ENCODE measurements around the gene EXOC6B.
A peak's percentile ranks its signal among the peaks of the same experiment; 100 is the strongest.

The EXOC6B gene

GRCh38 chr2:72825257-72826155 lies at the start of gene EXOC6B:
TSS of gene EXOC6B (minus strand) at chr2:72826033.
- DNase-seq, result peak; percentile 44

GRCh38 chr2:72871880-72872279 lies 46.0 kb upstream of the EXOC6B start:
- no peak for DNase-seq

DNA sequence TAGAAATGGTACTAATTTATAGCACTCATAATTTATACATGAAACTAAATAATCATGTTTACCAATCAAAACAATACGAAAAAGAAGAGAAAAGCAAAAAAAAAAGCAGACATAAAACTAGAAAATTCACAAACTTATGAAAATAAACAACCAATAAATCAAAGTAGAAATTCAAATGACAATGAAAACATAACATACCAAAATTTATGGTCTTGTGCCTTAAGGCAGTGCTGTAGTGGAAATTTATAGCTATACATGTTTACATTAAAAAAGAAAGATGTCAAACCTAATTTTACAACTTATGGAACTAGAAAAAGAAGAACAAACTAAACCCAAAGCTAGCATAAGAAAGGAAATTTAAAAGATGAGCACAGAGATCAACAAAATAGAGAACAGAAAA lies 45.2 kb upstream of the EXOC6B start:
- DNase-seq, result no peak

DNA sequence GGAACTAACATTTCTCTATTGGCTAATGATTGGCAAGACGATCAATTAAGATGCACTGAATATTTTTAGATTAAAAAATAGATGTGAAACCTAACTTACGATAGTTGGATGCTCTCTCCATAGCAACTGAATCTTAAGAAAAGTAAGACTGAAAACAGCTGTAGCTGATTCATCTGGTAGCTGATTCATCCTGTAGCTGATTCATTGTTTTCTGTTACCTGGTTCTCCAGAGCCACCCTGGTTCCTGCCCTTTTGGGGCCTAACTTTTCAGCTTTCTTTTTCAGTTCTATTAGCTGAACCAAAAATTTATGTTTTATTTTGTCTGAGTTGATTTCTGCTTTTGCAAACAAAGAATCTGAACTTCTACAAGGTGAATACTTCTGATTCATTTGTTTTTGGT lies 38.7 kb upstream of the EXOC6B start:
- DNase-seq, result no peak

- no peak for DNase-seq
Observed at GRCh38 chr2:72863046-72863445, 37.2 kb upstream of the EXOC6B start.

- no peak for DNase-seq
Observed at GRCh38 chr2:72862239-72862988, 36.6 kb upstream of the EXOC6B start.

- DNase-seq, result no peak
Observed at GRCh38 chr2:72859831-72860262, 34.0 kb upstream of the EXOC6B start.

DNA sequence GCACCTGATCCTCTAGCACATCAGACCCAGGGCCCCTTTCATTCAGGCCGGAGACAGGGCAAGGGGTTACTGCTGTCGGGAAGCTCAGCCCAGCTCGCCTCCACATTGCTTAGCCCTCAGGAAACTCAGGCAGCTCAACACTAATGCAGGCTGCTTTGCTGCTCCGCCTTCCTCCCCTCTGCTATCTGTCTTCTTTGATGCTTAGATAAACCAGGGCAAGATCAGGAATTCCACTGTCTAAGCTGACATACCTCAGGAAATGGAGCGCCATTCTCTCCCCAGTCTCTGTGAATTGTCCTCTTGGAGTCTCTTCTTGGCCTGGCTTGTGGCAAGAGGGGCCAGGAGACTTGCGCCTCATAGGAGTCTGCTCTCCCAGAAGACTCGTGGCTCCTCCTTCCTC lies 25.5 kb upstream of the EXOC6B start:
- DNase-seq, result no peak

DNA sequence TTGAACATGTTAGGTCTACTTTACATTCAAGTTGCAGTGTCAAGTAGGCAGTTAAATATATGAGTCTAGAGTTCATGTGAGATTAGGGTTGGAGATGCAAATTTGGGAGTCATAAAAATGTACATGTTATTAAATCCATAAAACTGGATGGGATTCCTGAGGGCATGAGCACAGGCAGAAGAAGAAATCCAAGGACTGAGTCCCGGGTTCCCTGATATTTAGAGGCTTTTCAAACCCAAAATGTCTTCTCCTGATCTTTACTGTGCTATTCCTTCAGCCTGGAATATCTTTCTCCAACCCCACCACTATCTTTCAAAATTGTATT lies 23.3 kb upstream of the EXOC6B start:
- DNase-seq, result no peak

- DNase-seq, result no peak
Observed at GRCh38 chr2:72848436-72849137, 22.8 kb upstream of the EXOC6B start.

DNA sequence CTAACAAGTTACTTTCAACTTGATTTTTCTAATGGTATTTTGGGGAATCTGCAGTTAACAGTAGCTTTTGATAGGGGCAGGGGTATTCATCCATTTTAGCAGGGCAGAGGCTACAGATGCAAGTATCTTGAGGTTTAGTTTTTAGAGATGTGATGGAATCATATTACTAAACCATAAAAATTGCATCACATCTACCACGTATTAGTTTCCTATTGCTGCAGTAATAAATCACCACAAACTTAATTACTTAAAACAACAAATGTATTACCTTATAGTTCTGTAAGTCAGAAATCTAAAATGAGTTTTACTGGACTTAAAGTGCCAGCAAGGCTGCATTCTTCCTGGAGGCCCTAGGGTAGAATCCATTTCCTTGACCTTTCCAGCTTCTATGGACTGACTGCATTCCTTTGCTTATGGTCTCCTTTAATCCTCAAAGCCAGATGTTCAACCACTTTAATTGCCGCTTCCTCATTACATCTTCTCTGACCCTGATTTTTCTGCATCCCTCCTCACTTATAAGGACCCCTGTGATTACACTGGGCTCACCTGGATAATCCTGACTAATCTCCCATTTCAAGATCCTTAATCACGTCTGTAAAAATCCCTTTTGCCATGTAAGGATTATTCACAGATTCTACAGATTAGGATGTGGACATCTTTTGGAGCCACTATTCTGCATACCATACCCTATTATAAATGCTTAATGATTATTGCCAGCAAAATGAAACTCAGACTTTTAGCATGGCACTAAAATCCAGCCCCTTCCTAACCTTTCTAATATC lies 21.9 kb upstream of the EXOC6B start:
- DNase-seq, result no peak

GRCh38 chr2:72846171-72847095 lies 20.6 kb upstream of the EXOC6B start:
- DNase-seq, result no peak

DNA sequence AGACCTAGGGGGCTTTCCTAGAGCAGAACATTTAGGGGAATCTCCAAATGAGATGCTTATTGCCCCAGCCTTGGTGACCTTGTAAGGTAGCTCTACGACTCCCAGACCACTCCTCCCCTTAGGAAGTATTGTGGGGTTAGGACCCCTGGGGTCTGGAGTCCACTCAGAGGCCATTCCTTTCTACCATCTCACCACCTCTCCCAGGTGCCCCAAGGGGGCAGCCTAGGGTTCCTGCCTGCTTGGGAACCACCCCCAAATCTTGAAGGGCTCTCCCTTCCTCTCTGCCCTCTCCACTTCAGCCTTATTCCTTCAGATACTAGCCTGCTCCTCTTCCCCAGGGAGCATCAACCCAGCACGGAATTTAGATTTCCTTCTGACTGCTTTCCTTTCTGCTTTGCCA lies 17.5 kb upstream of the EXOC6B start:
- no peak for DNase-seq

GRCh38 chr2:72841462-72842125 lies 15.8 kb upstream of the EXOC6B start:
- DNase-seq, result no peak

- no peak for DNase-seq
Observed at GRCh38 chr2:72840066-72840465, 14.2 kb upstream of the EXOC6B start.

- DNase-seq, result no peak
Observed at GRCh38 chr2:72837171-72837570, 11.3 kb upstream of the EXOC6B start.

DNA sequence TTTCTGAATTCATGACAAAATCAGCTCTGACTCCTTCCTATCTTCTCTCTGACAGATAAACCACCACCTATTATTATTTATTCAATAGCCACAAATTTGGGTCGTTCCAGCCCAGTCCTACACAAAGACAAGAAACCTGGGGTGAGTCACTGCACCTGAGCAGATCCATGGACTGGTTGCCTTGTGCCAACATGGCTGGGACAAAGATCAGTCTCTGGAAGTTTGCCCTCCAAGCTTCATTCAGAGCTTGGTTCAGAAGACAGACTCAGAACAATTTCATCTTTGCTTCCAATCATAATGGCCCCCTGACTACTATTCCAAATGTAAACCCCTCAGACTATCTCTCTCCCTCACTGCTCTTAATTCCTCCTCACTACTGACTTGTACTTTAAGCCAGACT lies 9.6 kb upstream of the EXOC6B start:
- DNase-seq, result no peak

DNA sequence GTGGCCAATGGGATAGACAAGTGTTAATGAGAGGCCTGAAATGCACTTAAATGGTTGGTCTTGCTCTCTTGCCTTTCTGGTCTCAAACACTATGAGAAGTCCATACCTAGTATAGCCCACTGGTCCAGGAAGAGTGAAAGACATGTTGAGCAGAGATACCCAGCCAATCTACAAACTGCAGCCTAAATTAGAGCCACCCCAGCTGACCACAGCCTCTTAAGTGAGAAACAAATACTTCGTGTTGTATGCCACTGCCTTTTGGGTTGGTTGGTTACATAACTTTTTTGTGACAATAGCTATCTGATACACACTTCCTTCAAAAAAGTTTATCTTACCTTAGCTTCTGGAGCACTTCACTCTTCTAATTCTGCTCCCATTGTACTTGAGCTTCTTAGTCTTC lies 8.8 kb upstream of the EXOC6B start:
- no peak for DNase-seq

GRCh38 chr2:72833084-72833714 lies 7.4 kb upstream of the EXOC6B start:
- DNase-seq, result no peak

DNA sequence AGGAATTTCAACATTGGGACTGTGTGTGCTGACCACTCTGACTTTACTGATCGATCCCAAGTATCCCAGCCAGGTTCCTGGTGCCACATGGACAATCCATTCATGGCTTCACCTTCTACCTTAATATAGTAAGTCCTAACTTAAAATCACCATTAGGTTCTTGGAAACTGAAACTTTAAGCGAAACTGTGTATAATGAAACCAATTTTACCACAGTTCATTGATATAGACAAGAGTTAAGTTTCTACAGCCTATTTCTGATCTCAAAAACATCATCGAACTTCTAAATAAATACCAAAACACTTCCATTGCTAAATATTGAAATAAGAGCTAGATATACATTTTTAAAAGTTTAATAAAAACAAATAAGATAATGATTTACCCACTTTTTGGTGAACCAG lies 4.4 kb upstream of the EXOC6B start:
- no peak for DNase-seq

Data from SIG-M5 (cell line).